HepG2 (cell line): ENCODE results near the gene SYT8. TPM values are rescaled to one million over a fixed set of nuclear protein-coding genes. Genes with fewer than 3 reads are reported as not detected.

ENCODE experiments used
- ATAC-seq: fragments of 200-7000 bp; cut with Tn5 transposase; 3 replicates; pipeline ENCODE4 v1.9.1; 2020; ENCODE audit warnings: mild to moderate bottlenecking, moderate library complexity
- BruUV-seq: library from RNA; stranded (reverse); fragments of 400-500 nt; replicated peaks from 2 replicates; lab custom pipeline; 2021; lab: Mats Ljungman, UMichigan
- CTCF ChIA-PET: fragments of 300-600 bp; formaldehyde crosslinking; extraction: SDS; loops from one replicate; lab custom pipeline; 2021; ENCODE audit warnings: low total read pairs, inconsistent platforms, low intra/inter-chr PET ratio; lab: Yijun Ruan, JAX
- POLR2A ChIA-PET: fragments of 350-600 bp; sonication (Branson Sonifier 250); formaldehyde crosslinking; loops from one replicate; lab custom pipeline; 2020; ENCODE audit warnings: antibody characterized with exemption, inconsistent platforms; lab: Yijun Ruan, JAX
- DNase-seq: peaks from one replicate; pipeline ENCODE4 v3.0.0-alpha.2; 2015; ENCODE audit warnings: low spot score
- FAIRE-seq: peaks from 3 replicates; lab custom pipeline; 2011; peaks lifted over from hg19 to GRCh38; lab: Jason Lieb, UNC
- H2AFZ ChIP-seq: one replicate; pipeline ENCODE4 v1.6.1; 2011; ENCODE audit warnings: low read length, inconsistent platforms
- H3K27ac ChIP-seq: fragments of 300-600 bp; 3 replicates; pipeline ENCODE4 v1.8.0; 2011; ENCODE audit warnings: mixed run types, mild to moderate bottlenecking, mixed read lengths, low read length, inconsistent platforms; ENCODE audit not compliant: insufficient read depth; ENCODE audit errors: extremely low read length
- H3K27me3 ChIP-seq, 2 experiments: fragments of 200-600 bp in 1 of 2; 2 replicates in 1 of 2; 3 replicates in 1 of 2; pipeline versions ENCODE4 v1.6.0 to v1.8.0; 2011; ENCODE audit warnings: low read length in 2 of 2, mild to moderate bottlenecking in 2 of 2, moderate library complexity in 2 of 2, inconsistent platforms in 1 of 2; ENCODE audit not compliant: insufficient read depth in 2 of 2, control insufficient read depth in 1 of 2
- H3K36me3 ChIP-seq, 2 experiments: fragments of 200-600 bp in 1 of 2; replicated peaks in 1 of 2; 2 replicates in 1 of 2; 3 replicates in 1 of 2; pipeline versions ENCODE4 v1.5.1 to v1.8.0; 2011; ENCODE audit warnings: low read length in 2 of 2, inconsistent platforms in 1 of 2; ENCODE audit not compliant: insufficient read depth in 2 of 2, control insufficient read depth in 1 of 2
- H3K4me1 ChIP-seq: 2 replicates; pipeline ENCODE4 v1.5.1; 2012; ENCODE audit warnings: low read length, inconsistent platforms; ENCODE audit not compliant: insufficient read depth
- H3K4me2 ChIP-seq: 2 replicates; pipeline ENCODE4 v1.6.0; 2011; ENCODE audit warnings: low read depth, low read length, inconsistent platforms
- H3K4me3 ChIP-seq, 3 experiments: fragments of 200-600 bp in 1 of 3; sonication (generic), shearing (Covaris generic) in 1 of 3; replicated peaks in 1 of 3; 2 replicates each; pipeline ENCODE4 v1.5.1; 2011 to 2016; ENCODE audit warnings: low read length in 3 of 3, inconsistent platforms in 2 of 3, low read depth in 2 of 3, mild to moderate bottlenecking in 2 of 3, control low read depth in 1 of 3, mixed read lengths in 1 of 3; ENCODE audit not compliant: insufficient read depth in 1 of 3
- H3K79me2 ChIP-seq: one replicate; pipeline ENCODE4 v1.6.1; 2011; ENCODE audit warnings: low read length, inconsistent platforms; ENCODE audit not compliant: insufficient read depth
- H3K9ac ChIP-seq: 2 replicates; pipeline ENCODE4 v1.6.0; 2011; ENCODE audit warnings: mild to moderate bottlenecking, low read depth, low read length, inconsistent platforms; ENCODE audit not compliant: insufficient read depth
- H3K9me3 ChIP-seq: 2 replicates; pipeline ENCODE4 v1.5.1; 2012; ENCODE audit warnings: mild to moderate bottlenecking, low read length
- H4K20me1 ChIP-seq: 2 replicates; pipeline ENCODE4 v1.6.0; 2011; ENCODE audit warnings: inconsistent platforms, mild to moderate bottlenecking, low read length, moderate library complexity; ENCODE audit not compliant: insufficient read depth
- IRX3 ChIP-seq: sonication (generic); formaldehyde crosslinking; IDR thresholded peaks from 2 replicates; pipeline ENCODE4 v1.8.1; 2023; ENCODE audit warnings: mild to moderate bottlenecking, low read depth, missing genetic modification reagents, borderline replicate concordance
- KDM4B ChIP-seq: sonication (generic); formaldehyde crosslinking; IDR thresholded peaks from 2 replicates; pipeline ENCODE4 v1.4.0; 2020; ENCODE audit warnings: missing genetic modification reagents
- MZF1 ChIP-seq: sonication (generic); formaldehyde crosslinking; IDR thresholded peaks from 2 replicates; pipeline ENCODE4 v1.8.1; 2023; ENCODE audit warnings: mild to moderate bottlenecking, missing genetic modification reagents, borderline replicate concordance
- SNAPC2 ChIP-seq: sonication (generic); formaldehyde crosslinking; IDR thresholded peaks from 2 replicates; pipeline ENCODE4 v1.8.1; 2022; ENCODE audit warnings: mild to moderate bottlenecking, missing genetic modification reagents
- STAG1 ChIP-seq: sonication (generic); formaldehyde crosslinking; IDR thresholded peaks from 2 replicates; pipeline ENCODE4 v1.4.0; 2020; ENCODE audit warnings: missing genetic modification reagents
- THAP9 ChIP-seq: sonication (generic); formaldehyde crosslinking; IDR thresholded peaks from 2 replicates; pipeline ENCODE4; 2020; ENCODE audit warnings: missing genetic modification reagents, mild to moderate bottlenecking, borderline replicate concordance
- TIGD3 ChIP-seq: sonication (generic); formaldehyde crosslinking; IDR thresholded peaks from 2 replicates; pipeline ENCODE4 v1.5.1; 2020; ENCODE audit warnings: mild to moderate bottlenecking, missing genetic modification reagents, borderline replicate concordance
- ZNF251 ChIP-seq: sonication (generic); formaldehyde crosslinking; IDR thresholded peaks from 2 replicates; pipeline ENCODE4 v1.9.0; 2021; ENCODE audit warnings: mild to moderate bottlenecking, missing genetic modification reagents
- ZNF260 ChIP-seq: sonication (generic); formaldehyde crosslinking; IDR thresholded peaks from 2 replicates; pipeline ENCODE4 v1.4.0; 2020; ENCODE audit warnings: missing genetic modification reagents, low read depth, mild to moderate bottlenecking, borderline replicate concordance
- ZNF567 ChIP-seq: sonication (generic); formaldehyde crosslinking; IDR thresholded peaks from 2 replicates; pipeline ENCODE4 v1.8.1; 2023; ENCODE audit warnings: mild to moderate bottlenecking, missing genetic modification reagents, borderline replicate concordance
- ZSCAN22 ChIP-seq: sonication (generic); formaldehyde crosslinking; IDR thresholded peaks from 2 replicates; pipeline ENCODE4 v1.4.0; 2020; ENCODE audit warnings: mild to moderate bottlenecking, missing genetic modification reagents
- WGBS: methylation state at CpG from one replicate; pipeline ENCODE4 v1.1.6; 2017; ENCODE audit warnings: low lambda C conversion rate; 5-methylcytosine and 5-hydroxymethylcytosine counted together
- in situ Hi-C: cut with HindIII; loops from 2 replicates; pipeline ENCODE4 v1.10.0; 2017; ENCODE audit warnings: low pct_unique_long_range_greater_than_20kb; ENCODE audit not compliant: extremely low pct_ligation_motif_present
- intact Hi-C: fragments of 100-400 bp; cut with micrococcal nuclease; formaldehyde crosslinking; loops from one replicate; pipeline ENCODE4 v1.10.0; 2022; ENCODE audit not compliant: unreplicated experiment
- polyA plus RNA-seq, 8 experiments: library from polyadenylated mRNA; depleted of rRNA in 3 of 8; stranded (reverse) in 7 of 8; unstranded in 1 of 8; fragments of >200 nt; fragmentation: Illumina TruSeq in 4 of 8; extraction: Trizol in 4 of 8; gene quantifications; 2 replicates each; pipeline versions ENCODE4 v1.2.1 to v1.2.3, GENCODE V29; 2011 to 2016; ENCODE audit warnings: low read depth in 4 of 8, missing spikeins in 1 of 8, mixed read lengths in 1 of 8; ENCODE audit not compliant: insufficient read depth in 1 of 8
- total RNA-seq, 5 experiments: library from RNA; depleted of rRNA; stranded (reverse); fragments of >200 nt; fragmentation: Illumina TruSeq; extraction: Trizol; gene quantifications; 2 replicates each; pipeline ENCODE4 v1.2.3, GENCODE V29; 2016; ENCODE audit warnings: low read depth in 1 of 5
- TF ChIP-seq, protein P1 (sequence below): sonication (generic); formaldehyde crosslinking; IDR thresholded peaks from 2 replicates; pipeline ENCODE4 v1.4.0; 2020; ENCODE audit warnings: mild to moderate bottlenecking, missing genetic modification reagents
- TF ChIP-seq, protein P2 (sequence below): sonication (generic); formaldehyde crosslinking; IDR thresholded peaks from 2 replicates; pipeline ENCODE4 v1.4.0; 2020; ENCODE audit warnings: missing genetic modification reagents, borderline replicate concordance

SYT8 gene
- total and polyA plus RNA-seq, 2 of the 13 experiments (the other 11 are each of a cell fraction or from before 2014, with no cell fraction given) = 0.60 to 2.3 TPM

GRCh38 chr11:1810761-1811160 is 24.0 kb upstream of the SYT8 start (continued):
- TF ChIP-seq THAP9 (CRISPR knock-in tag) = no peak
- no peak for TF ChIP-seq ZSCAN22 (CRISPR knock-in tag)
- no peak for TF ChIP-seq ZNF567 (CRISPR knock-in tag)
- no peak for TF ChIP-seq KDM4B (CRISPR knock-in tag)
- TF ChIP-seq, all 625 proteins: peak for 0

DNA sequence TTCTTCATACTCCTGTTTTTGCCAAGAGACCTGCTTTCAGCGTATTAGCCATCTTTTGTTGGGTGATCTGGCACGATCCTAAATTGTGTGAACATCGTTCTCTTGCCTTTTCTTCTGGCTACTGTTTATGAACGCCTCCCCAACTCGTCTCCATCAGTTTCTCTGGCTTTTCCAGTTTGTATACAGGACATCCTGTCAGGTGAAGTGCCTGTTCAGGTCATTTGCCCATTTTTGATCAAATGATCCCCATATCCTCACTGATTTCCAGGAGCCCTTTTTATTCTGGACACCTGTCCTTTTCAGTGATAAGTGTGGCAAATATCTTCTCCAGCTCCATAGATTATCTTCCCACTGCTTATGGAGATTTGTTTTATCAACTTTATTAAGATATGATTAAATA is 22.5 kb upstream of the SYT8 start:
- FAIRE-seq (no peak), ATAC-seq (no peak), DNase-seq (no peak)
- WGBS = 31% methylated on average over 5 of the region's 5 CpGs
- ChIA-PET POLR2A (no interaction called here), CTCF (no interaction called here)
- no peaks in the 10 kb centered on the region for H3K79me2 ChIP-seq
- H3K4me2 ChIP-seq = no peak overlapping the region
- H3K36me3 ChIP-seq = no peaks in the 10 kb centered on the region
- no peaks in the 10 kb centered on the region for H3K9me3 ChIP-seq
- intact Hi-C loops = no loop called here
- no peak overlapping the region for H3K27ac ChIP-seq
- H3K27me3 ChIP-seq = peaks cover 3 to 56% of the 10 kb centered on the region in 2 experiments; a peak in 3 of 5 replicates
- in situ Hi-C loops = no loop called here
- H3K4me1 ChIP-seq = no peaks in the 10 kb centered on the region
- H2AFZ ChIP-seq = no peak overlapping the region
- H3K4me3 ChIP-seq = no peak overlapping the region
- no TSS peak for BruUV-seq
- H3K9ac ChIP-seq = no peak overlapping the region
- no peaks in the 10 kb centered on the region for H4K20me1 ChIP-seq
- TF ChIP-seq, protein P1, sequence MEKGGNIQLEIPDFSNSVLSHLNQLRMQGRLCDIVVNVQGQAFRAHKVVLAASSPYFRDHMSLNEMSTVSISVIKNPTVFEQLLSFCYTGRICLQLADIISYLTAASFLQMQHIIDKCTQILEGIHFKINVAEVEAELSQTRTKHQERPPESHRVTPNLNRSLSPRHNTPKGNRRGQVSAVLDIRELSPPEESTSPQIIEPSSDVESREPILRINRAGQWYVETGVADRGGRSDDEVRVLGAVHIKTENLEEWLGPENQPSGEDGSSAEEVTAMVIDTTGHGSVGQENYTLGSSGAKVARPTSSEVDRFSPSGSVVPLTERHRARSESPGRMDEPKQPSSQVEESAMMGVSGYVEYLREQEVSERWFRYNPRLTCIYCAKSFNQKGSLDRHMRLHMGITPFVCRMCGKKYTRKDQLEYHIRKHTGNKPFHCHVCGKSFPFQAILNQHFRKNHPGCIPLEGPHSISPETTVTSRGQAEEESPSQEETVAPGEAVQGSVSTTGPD (CRISPR knock-in tag) = no peak
- TF ChIP-seq IRX3 (CRISPR knock-in tag) (no peak), SNAPC2 (CRISPR knock-in tag) (no peak), TIGD3 (CRISPR knock-in tag) (no peak), MZF1 (CRISPR knock-in tag) (no peak), ZNF260 (CRISPR knock-in tag) (no peak), STAG1 (CRISPR knock-in tag) (no peak), ZNF251 (CRISPR knock-in tag) (no peak)
- TF ChIP-seq, protein P2, sequence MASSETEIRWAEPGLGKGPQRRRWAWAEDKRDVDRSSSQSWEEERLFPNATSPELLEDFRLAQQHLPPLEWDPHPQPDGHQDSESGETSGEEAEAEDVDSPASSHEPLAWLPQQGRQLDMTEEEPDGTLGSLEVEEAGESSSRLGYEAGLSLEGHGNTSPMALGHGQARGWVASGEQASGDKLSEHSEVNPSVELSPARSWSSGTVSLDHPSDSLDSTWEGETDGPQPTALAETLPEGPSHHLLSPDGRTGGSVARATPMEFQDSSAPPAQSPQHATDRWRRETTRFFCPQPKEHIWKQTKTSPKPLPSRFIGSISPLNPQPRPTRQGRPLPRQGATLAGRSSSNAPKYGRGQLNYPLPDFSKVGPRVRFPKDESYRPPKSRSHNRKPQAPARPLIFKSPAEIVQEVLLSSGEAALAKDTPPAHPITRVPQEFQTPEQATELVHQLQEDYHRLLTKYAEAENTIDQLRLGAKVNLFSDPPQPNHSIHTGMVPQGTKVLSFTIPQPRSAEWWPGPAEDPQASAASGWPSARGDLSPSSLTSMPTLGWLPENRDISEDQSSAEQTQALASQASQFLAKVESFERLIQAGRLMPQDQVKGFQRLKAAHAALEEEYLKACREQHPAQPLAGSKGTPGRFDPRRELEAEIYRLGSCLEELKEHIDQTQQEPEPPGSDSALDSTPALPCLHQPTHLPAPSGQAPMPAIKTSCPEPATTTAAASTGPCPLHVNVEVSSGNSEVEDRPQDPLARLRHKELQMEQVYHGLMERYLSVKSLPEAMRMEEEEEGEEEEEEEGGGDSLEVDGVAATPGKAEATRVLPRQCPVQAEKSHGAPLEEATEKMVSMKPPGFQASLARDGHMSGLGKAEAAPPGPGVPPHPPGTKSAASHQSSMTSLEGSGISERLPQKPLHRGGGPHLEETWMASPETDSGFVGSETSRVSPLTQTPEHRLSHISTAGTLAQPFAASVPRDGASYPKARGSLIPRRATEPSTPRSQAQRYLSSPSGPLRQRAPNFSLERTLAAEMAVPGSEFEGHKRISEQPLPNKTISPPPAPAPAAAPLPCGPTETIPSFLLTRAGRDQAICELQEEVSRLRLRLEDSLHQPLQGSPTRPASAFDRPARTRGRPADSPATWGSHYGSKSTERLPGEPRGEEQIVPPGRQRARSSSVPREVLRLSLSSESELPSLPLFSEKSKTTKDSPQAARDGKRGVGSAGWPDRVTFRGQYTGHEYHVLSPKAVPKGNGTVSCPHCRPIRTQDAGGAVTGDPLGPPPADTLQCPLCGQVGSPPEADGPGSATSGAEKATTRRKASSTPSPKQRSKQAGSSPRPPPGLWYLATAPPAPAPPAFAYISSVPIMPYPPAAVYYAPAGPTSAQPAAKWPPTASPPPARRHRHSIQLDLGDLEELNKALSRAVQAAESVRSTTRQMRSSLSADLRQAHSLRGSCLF (CRISPR knock-in tag) = no peak
